IPS-15b (cell line): ENCODE results near the gene BRD9.
A peak's percentile ranks its signal among the peaks of the same experiment; 100 is the strongest.

Experiments used
- H3K27me3 ChIP-seq: one replicate; pipeline ENCODE4 v1.6.1; 2013; ENCODE audit warnings: low read length; ENCODE audit not compliant: control insufficient read depth, insufficient read depth
- H3K36me3 ChIP-seq: one replicate; pipeline ENCODE4 v1.6.1; 2013; ENCODE audit warnings: low read length; ENCODE audit not compliant: control insufficient read depth, insufficient read depth
- H3K4me1 ChIP-seq: one replicate; pipeline ENCODE4 v1.6.1; 2013; ENCODE audit warnings: mild to moderate bottlenecking, low read length; ENCODE audit not compliant: control insufficient read depth, insufficient read depth
- H3K4me3 ChIP-seq: one replicate; pipeline ENCODE4 v1.5.1; 2013; ENCODE audit warnings: low read depth, low read length
- H3K9ac ChIP-seq: one replicate; pipeline ENCODE4 v1.6.1; 2013; ENCODE audit warnings: low read depth, mild to moderate bottlenecking, low read length
- H3K9me3 ChIP-seq: one replicate; pipeline ENCODE4 v1.6.1; 2013; ENCODE audit warnings: mild to moderate bottlenecking, low read length; ENCODE audit not compliant: control insufficient read depth, insufficient read depth

The BRD9 gene

DNA sequence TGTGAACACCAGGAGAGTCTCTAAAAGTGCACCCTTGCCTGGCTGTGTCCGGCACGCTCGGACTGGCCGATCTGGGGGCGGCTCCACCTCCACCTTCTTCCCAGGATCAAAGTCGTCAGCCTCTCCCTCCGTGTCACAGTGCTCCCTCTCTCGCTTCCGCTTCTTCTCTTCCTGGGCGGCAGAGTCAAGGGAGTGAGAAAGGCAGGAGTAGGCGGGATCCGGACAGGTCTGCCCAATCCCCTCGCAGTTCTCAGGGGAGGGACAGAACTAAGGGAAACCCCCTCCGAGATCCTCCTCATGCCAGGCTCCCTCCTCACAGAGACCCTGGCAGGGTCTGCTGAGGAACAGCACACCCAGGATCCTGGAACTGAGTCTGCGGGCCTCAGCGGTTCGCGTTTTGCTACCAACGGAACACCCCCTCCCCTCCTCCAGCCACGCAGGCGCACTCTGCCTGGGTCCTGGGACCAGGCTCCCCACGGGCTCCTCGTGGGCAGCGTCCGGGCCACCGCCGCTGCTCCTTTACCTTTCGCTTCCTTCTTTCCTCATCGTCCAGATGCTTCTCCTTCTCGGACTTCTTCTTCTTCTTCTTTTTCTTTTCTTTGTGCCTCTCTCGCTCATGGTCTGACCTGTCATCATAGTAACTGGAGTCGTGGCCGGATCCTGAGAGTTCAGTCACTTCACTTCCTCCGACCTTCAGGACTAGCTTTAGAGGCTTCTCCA, 1.3 kb downstream of the BRD9 start:
- Histone ChIP-seq H3K9me3 (no peaks in the 10 kb centered on the region), H3K4me3 (peak overlapping the region; percentile 94), H3K36me3 (peaks cover 50% of the 10 kb centered on the region), H3K9ac (peak overlapping the region; percentile 90), H3K27me3 (no peaks in the 10 kb centered on the region), H3K4me1 (peaks cover 5% of the 10 kb centered on the region)

DNA sequence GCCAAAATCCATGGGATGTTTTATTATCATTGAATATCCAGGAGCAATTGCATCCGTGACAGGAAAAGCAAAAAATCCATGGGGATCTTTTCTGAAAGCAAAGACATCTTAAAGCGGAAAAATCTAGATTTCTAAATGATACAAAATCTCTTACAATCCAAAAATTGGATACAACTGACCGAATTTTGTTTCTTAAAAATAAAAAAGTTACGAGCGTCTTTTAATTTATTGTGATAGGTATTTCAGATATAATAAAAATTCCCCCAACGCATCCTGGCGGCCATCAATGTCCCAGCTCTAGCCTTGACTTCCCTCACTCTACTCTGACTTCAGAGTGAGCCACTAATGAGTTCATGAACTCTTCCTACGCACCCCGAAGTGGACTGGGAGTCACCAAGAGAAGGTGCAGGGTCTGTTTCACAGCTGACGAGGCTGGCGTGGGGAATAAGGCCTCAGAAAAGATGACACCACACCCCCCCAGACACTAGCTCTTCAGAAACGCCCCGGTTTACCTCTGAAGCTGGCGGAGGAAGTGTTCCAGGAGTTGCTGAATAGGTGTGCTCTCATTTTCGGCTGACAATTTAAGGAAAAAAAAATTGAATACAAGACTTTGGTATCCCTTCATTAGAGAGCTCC, 3.4 kb downstream of the BRD9 start:
- Histone ChIP-seq H3K9me3 (no peaks in the 10 kb centered on the region), H3K27me3 (no peaks in the 10 kb centered on the region), H3K36me3 (peaks cover 58% of the 10 kb centered on the region), H3K9ac (no peak overlapping the region), H3K4me1 (peaks cover 5% of the 10 kb centered on the region), H3K4me3 (no peak overlapping the region)

DNA sequence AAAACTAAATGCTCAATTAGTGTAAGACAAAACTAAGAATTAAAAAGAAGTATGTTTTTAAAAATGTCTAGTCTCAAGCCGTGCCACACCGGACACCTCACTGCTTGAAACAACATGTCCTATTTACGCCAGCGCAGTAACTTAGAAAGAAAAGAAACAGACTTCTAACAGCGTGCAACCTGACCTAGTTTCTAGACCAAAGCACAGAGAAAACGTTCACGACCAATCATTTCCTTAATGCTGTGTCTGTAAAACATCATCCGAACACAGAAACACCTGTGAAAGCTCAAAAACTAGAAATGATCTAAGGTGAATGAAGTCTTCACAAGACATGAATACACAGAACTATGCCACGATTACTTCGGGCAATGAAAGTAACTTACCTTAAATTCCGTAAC, 4.0 kb downstream of the BRD9 start:
- no peaks in the 10 kb centered on the region for H3K9me3 ChIP-seq
- no peak overlapping the region for H3K4me3 ChIP-seq
- no peak overlapping the region for H3K9ac ChIP-seq
- H3K36me3 ChIP-seq = peaks cover 64% of the 10 kb centered on the region
- peaks cover under 1% of the 10 kb centered on the region for H3K4me1 ChIP-seq
- H3K27me3 ChIP-seq = no peaks in the 10 kb centered on the region

DNA sequence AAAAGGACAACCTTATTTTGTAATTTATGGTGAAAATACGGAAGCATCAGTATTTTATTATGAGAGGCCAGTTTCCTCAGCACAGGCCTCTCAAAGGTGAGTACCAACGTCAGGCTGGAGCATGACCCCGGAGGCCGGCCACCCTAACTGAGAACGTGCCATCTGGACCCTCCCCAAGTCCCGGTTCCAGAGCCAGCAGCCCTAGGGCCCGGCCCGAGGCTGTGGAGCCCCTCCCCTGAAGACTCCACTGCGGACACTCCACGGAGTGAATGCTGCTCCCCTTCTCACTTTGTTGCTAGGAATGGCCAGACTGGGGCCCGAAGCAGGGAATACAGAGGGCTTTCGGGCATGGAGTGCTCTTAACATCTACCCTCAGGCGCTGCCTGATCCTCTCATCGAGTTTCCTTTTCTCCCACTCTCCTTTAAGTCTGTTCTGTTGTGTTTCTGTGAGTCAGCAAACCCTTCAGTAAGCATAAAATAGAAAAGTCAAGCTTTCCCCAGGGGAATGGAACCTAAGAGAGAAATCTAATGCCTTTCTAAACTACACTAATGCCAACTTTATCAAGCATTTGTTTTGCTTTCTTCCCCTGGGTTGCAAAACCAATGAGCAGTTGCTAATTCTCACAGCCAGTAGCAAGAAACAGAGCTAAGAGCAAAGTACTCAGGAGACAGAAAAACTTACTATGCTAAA, 4.5 kb downstream of the BRD9 start:
- Histone ChIP-seq H3K4me3 (no peak overlapping the region), H3K36me3 (peaks cover 69% of the 10 kb centered on the region), H3K27me3 (no peaks in the 10 kb centered on the region), H3K9me3 (no peaks in the 10 kb centered on the region), H3K9ac (no peak overlapping the region), H3K4me1 (no peaks in the 10 kb centered on the region)

- Histone ChIP-seq H3K4me1 (no peaks in the 10 kb centered on the region), H3K36me3 (peaks cover 82% of the 10 kb centered on the region), H3K4me3 (no peak overlapping the region), H3K27me3 (no peaks in the 10 kb centered on the region), H3K9me3 (no peaks in the 10 kb centered on the region), H3K9ac (no peak overlapping the region)
Measured at GRCh38 chr5:886716-887325, 5.8 kb downstream of the BRD9 start.

- Histone ChIP-seq H3K27me3 (no peaks in the 10 kb centered on the region), H3K9me3 (no peaks in the 10 kb centered on the region), H3K4me3 (no peak overlapping the region), H3K9ac (no peak overlapping the region), H3K4me1 (no peaks in the 10 kb centered on the region), H3K36me3 (peaks cover 86% of the 10 kb centered on the region)
Measured at GRCh38 chr5:886036-886435, 6.6 kb downstream of the BRD9 start.

- Histone ChIP-seq H3K4me3 (no peak overlapping the region), H3K27me3 (no peaks in the 10 kb centered on the region), H3K9ac (no peak overlapping the region), H3K9me3 (no peaks in the 10 kb centered on the region), H3K4me1 (no peaks in the 10 kb centered on the region), H3K36me3 (peaks cover 88% of the 10 kb centered on the region)
Measured at GRCh38 chr5:885529-885928, 7.1 kb downstream of the BRD9 start.

DNA sequence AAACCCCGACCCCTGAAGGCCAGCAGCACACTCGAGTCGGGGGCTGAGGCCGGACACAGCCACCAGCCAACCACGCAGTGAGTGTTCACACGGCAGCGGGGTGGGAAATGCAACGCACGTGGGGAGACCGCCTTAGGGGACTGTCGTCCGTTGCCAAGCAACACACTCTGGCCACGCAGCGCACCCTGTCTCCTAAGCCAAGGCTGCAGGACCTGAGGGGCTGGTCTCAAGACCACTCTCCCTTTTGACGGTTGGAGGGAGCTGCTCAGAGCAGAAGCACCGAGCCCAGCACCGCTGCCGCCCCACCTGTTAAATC, 7.5 kb downstream of the BRD9 start:
- no peaks in the 10 kb centered on the region for H3K9me3 ChIP-seq
- no peaks in the 10 kb centered on the region for H3K4me1 ChIP-seq
- H3K36me3 ChIP-seq = peaks cover 83% of the 10 kb centered on the region
- H3K4me3 ChIP-seq = no peak overlapping the region
- no peaks in the 10 kb centered on the region for H3K27me3 ChIP-seq
- no peak overlapping the region for H3K9ac ChIP-seq

DNA sequence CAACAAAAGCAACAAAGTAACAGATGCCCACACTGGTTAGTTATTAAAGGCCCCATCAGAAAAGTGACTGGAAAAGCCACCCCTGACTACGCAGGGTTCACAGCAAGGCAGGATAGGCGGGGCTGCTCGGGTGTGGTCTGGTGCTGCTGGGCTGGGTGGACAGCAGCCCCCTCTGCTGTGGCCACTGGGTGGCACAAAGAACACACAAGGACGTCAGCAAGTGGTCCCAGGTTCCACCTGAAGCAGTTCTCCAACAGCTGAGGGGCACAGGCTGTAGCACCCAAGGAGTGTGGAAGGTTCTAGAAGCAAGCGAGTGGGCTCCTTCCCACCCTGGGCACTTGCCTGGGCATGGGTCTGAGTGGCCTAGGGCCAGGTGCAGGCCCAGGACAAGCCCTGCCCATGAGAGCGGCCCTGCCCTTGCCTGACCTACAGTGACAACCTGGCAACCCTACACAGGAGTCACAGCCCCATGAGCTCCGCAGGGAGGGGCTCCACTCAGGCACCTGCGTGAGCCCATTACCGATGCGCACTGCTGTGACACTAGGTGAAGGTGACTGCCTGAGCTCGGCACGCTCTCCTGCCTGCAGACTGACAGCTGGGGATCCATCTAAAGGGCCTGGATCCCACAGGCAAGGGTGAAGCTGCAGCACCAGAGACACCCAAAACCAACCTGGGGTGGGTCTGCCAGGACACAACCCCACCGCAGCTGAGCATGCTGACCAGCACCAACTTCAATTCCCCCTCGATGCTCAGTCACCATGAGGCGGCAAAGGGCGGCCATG, 8.1 kb downstream of the BRD9 start:
- no peaks in the 10 kb centered on the region for H3K4me1 ChIP-seq
- H3K9me3 ChIP-seq = no peaks in the 10 kb centered on the region
- no peak overlapping the region for H3K4me3 ChIP-seq
- H3K27me3 ChIP-seq = no peaks in the 10 kb centered on the region
- H3K36me3 ChIP-seq = peaks cover 79% of the 10 kb centered on the region
- no peak overlapping the region for H3K9ac ChIP-seq

GRCh38 chr5:883475-884181, 9.0 kb downstream of the BRD9 start:
- Histone ChIP-seq H3K9ac (no peak overlapping the region), H3K9me3 (no peaks in the 10 kb centered on the region), H3K27me3 (no peaks in the 10 kb centered on the region), H3K4me1 (no peaks in the 10 kb centered on the region), H3K36me3 (peaks cover 77% of the 10 kb centered on the region), H3K4me3 (no peak overlapping the region)
